Subcutaneous adipose tissue (tissue), 4 donors: ENCODE data around the gene BCL2L2. TPM values are rescaled to one million over a fixed set of nuclear protein-coding genes. Genes with fewer than 3 reads are reported as not detected.

Source experiments
- CTCF ChIP-seq: fragments of 450-650 bp; IDR thresholded peaks from one replicate; pipeline ENCODE4 v1.5.1; 2016; ENCODE audit warnings: low read depth, mild to moderate bottlenecking, control low read depth, antibody characterized with exemption, moderate library complexity
- total RNA-seq, 4 donors: library from RNA; depleted of rRNA; stranded (reverse); fragments of >200 nt; gene quantifications; one replicate each; pipeline ENCODE4 v1.1.0, GENCODE V29; 2016

The BCL2L2 gene
- total RNA-seq, 4 donors from 2014 or later: 32.1 to 75.9 (median 50.6) TPM

DNA sequence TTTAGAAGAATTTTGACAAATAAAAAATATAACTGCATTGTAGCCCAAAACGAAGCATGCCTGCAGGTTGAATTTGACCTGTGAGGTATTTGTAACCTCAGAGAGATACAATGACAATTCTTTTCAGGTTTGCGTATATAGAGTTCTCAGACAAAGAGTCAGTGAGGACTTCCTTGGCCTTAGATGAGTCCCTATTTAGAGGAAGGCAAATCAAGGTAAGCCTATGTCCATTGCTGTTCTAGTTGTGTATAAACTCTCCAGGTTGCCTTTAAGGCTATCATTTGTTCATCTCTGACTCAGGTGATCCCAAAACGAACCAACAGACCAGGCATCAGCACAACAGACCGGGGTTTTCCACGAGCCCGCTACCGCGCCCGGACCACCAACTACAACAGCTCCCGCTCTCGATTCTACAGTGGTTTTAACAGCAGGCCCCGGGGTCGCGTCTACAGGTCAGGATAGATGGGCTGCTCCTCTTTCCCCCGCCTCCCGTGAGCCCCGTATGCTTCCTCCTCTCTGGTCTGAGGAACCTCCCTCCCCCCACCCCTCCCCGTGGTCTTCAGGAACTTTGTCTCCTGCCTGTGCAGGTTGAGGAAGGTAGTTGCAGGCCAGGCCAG is 17.3 kb downstream of the BCL2L2 start:
- no peak for TF ChIP-seq CTCF

- TF ChIP-seq CTCF: no peak
Measured at GRCh38 chr14:23324455-23324846, 17.8 kb downstream of the BCL2L2 start.

DNA sequence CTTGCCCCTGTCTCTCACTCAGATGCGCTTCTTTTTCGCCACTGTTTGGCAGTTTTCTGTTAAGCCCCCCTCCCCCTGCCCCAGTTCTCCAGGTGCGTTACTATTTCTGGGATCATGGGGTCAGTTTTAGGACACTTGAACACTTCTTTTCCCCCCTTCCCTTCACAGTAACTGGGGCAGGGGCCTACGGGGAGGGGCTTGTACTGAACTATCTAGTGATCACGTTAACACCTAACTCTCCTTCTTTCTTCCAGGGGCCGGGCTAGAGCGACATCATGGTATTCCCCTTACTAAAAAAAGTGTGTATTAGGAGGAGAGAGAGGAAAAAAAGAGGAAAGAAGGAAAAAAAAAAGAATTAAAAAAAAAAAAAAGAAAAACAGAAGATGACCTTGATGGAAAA is 18.4 kb downstream of the BCL2L2 start:
- TF ChIP-seq CTCF: no peak

GRCh38 chr14:23326491-23327332 is 20.1 kb downstream of the BCL2L2 start:
- no peak for TF ChIP-seq CTCF

- no peak for TF ChIP-seq CTCF
Measured at GRCh38 chr14:23327947-23328744, 21.5 kb downstream of the BCL2L2 start.

DNA sequence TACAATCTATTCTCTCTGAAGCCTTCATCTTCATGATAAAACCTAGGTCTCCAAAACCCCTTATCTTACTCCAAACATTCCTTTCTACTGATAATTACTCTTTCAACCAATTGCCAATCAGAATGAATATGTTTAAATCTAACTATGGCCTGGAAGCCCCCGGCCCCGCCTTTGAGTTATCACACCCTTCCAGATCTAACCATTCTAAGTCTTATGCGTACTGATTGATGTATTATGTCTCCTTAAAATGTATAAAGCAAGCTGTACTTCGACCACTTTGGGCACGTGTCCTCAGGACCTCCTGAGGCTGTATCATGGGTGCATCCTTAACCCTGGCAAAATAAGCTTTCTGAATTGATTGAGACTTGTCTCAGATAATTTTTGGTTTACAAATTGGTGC is 29.0 kb downstream of the BCL2L2 start:
- no peak for TF ChIP-seq CTCF
